PC-9 (cell line): ENCODE results near the gene NINL.

Source experiments
- EZH2 ChIP-seq: fragments of 200-600 bp; sonication (generic); IDR thresholded peaks from 2 replicates; pipeline ENCODE4 v1.8.0; 2017; ENCODE audit warnings: antibody characterized with exemption, low read depth
- TF ChIP-seq, protein P1 (sequence below): fragments of 200-600 bp; sonication (generic); conservative IDR thresholded peaks from 2 replicates; pipeline ENCODE4 v1.6.1; 2017; ENCODE audit warnings: mixed run types, antibody characterized with exemption, mild to moderate bottlenecking, moderate library complexity

DNA sequence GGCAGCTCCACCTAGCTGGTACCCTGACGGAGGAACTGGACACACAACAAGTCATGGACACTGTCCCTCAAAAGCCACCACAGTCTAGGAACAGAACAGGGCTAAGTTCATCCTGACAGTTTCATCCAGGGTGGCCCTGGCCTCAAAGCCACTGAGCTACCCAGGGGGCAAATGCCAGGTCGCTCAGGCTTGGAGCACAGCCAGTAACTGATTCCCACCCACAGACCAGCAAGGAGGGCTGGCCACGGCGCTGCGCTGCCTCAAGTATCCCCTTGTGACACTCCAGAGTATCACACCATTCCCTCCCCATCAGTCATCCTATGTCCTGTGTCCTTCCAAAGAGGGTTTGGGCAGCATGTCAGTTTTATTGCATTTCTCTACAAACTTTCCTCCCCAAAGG, 105.7 kb downstream of the NINL start:
- TF ChIP-seq, protein P1, sequence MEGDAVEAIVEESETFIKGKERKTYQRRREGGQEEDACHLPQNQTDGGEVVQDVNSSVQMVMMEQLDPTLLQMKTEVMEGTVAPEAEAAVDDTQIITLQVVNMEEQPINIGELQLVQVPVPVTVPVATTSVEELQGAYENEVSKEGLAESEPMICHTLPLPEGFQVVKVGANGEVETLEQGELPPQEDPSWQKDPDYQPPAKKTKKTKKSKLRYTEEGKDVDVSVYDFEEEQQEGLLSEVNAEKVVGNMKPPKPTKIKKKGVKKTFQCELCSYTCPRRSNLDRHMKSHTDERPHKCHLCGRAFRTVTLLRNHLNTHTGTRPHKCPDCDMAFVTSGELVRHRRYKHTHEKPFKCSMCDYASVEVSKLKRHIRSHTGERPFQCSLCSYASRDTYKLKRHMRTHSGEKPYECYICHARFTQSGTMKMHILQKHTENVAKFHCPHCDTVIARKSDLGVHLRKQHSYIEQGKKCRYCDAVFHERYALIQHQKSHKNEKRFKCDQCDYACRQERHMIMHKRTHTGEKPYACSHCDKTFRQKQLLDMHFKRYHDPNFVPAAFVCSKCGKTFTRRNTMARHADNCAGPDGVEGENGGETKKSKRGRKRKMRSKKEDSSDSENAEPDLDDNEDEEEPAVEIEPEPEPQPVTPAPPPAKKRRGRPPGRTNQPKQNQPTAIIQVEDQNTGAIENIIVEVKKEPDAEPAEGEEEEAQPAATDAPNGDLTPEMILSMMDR: no peak
- no peak for TF ChIP-seq EZH2
